ENCODE results near the gene SIAH2. TPM values are rescaled to one million over a fixed set of nuclear protein-coding genes. Genes with fewer than 3 reads are reported as not detected.

SIAH2 gene
- total and polyA plus RNA-seq, 4 experiments from 2014 or later = 28.3 to 48.3 (median 32.7) TPM

- CTCF ChIA-PET (ENCODE audit: partially characterized antibody) = interaction anchor here (1.2 kb wide), 1 partner anchor 79 kb away, joined by 3 read pairs; no protein-coding TSS in a partner anchor
- H3K9me3 ChIP-seq (ENCODE audit: control insufficient read depth in 1 of 2, low read length in 2 of 2) = no peaks in the 10 kb centered on the region
- Mint-ChIP-seq H3K9me3 (peaks cover 0 to 9% (median 4%) of the 10 kb centered on the region in 8 donors), H3K36me3 (peaks cover 0 to 5% of the 10 kb centered on the region in 2 donors), H3K27me3 (peaks cover 0 to 3% of the 10 kb centered on the region in 2 donors), H3K4me3 (no peak overlapping the region), H3K4me1 (no peaks in the 10 kb centered on the region), H3K27ac (no peak overlapping the region)
- no peaks in the 10 kb centered on the region for H3K4me1 ChIP-seq (ENCODE audit: insufficient read depth, low read length)
- no peak overlapping the region for H3K4me3 ChIP-seq (ENCODE audit: low read length in 2 of 2)
- DNase-seq = no peak
- no peaks in the 10 kb centered on the region for H3K36me3 ChIP-seq (ENCODE audit: insufficient read depth, low read length)
- POLR2A ChIA-PET (ENCODE audit: partially characterized antibody) = no interaction called here
- no peaks in the 10 kb centered on the region for H3K27me3 ChIP-seq (ENCODE audit: insufficient read depth, low read length)
- intact Hi-C loops (cut with micrococcal nuclease) = no loop called here
- H3K27ac ChIP-seq (ENCODE audit: low read depth, low read length) = no peak overlapping the region
These were observed 71.4 kb downstream of the SIAH2 start for GRCh38 chr3:150691414-150692040.

Other genes starting within 250 kb of the SIAH2 start
- gene SERP1, start 216.7 kb downstream of the SIAH2 start, total RNA-seq = 100 to 1,000 TPM; 122 to 128 TPM
- 100 to 1,000 TPM; 107 to 129 TPM for gene SERP1, start 216.7 kb downstream of the SIAH2 start, polyA plus RNA-seq
- 10 to 100 TPM; 90.8 to 95.3 TPM for gene EIF2A, start 216.4 kb downstream of the SIAH2 start, total RNA-seq
- gene EIF2A, start 216.4 kb downstream of the SIAH2 start, polyA plus RNA-seq = 10 to 100 TPM; 49.3 to 58.9 TPM
- 10 to 100 TPM; 71.8 to 87.1 TPM for gene SELENOT, start 159.8 kb downstream of the SIAH2 start, total RNA-seq
- gene SELENOT, start 159.8 kb downstream of the SIAH2 start, polyA plus RNA-seq = 100 to 1,000 TPM; 294 to 408 TPM
- not detected for gene ERICH6, start 59.2 kb downstream of the SIAH2 start, total RNA-seq
- gene ERICH6, start 59.2 kb downstream of the SIAH2 start, polyA plus RNA-seq = under 1 TPM in 1 of 2 donors, not detected in 1; 0.75 TPM
- gene MINDY4B, start 142.3 kb upstream of the SIAH2 start, total RNA-seq = not detected
- not detected for gene MINDY4B, start 142.3 kb upstream of the SIAH2 start, polyA plus RNA-seq
- not detected for gene CLRN1, start 209.6 kb upstream of the SIAH2 start, total RNA-seq
- not detected for gene CLRN1, start 209.6 kb upstream of the SIAH2 start, polyA plus RNA-seq

Measured in CD4-positive, alpha-beta memory T cell (primary cell).